Activated naive CD4-positive, alpha-beta T cell treated with anti-CD3 and anti-CD28 coated beads, Interleukin-2, amount 50 U/mL, for 24 hours (primary cell): ENCODE results near the gene TCEAL4.
"Not testable (repeated sequence)": the region's sequence is repeated elsewhere in the genome, so short reads cannot be mapped to it uniquely, and the experiment has no call there.

Experiments
- H3K27ac Mint-ChIP-seq: one replicate; pipeline ENCODE4 v1.8.0; 2021; ENCODE audit warnings: mild to moderate bottlenecking, mixed read lengths
- H3K27me3 Mint-ChIP-seq: one replicate; pipeline ENCODE4 v1.8.0; 2021; ENCODE audit warnings: mixed read lengths
- H3K36me3 Mint-ChIP-seq: one replicate; pipeline ENCODE4 v1.8.0; 2021; ENCODE audit warnings: mixed read lengths
- H3K4me1 Mint-ChIP-seq: one replicate; pipeline ENCODE4 v1.8.0; 2021; ENCODE audit warnings: mixed read lengths
- H3K4me3 Mint-ChIP-seq: one replicate; pipeline ENCODE4 v1.8.0; 2021; ENCODE audit warnings: mild to moderate bottlenecking, mixed read lengths
- H3K9me3 Mint-ChIP-seq: one replicate; pipeline ENCODE4 v1.8.0; 2021; ENCODE audit warnings: mixed read lengths

TCEAL4 gene

DNA sequence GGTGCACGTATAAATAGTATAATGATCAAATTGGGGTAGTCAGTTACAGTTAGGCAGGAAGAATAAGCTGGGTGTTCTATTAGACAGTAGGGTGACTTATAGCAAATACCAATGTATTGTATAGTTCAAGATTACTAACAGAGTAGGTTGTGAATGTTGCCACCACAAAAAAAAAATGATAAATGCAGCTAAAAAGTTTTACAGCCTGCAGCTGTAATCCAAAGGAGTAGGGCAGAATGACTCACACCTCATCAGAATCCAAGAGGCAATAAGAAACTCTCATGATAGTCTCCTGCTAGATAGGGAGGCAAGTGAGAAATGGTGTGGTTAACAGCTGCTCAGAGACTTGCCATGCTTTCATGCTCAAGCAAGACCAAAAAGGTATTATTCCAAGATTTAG lies 19.6 kb upstream of the TCEAL4 start:
- H3K36me3 Mint-ChIP-seq = no peaks in the 10 kb centered on the region
- H3K4me3 Mint-ChIP-seq = no peak overlapping the region
- no peaks in the 10 kb centered on the region for H3K4me1 Mint-ChIP-seq
- no peaks in the 10 kb centered on the region for H3K9me3 Mint-ChIP-seq
- H3K27ac Mint-ChIP-seq = no peak overlapping the region
- peaks cover 2% of the 10 kb centered on the region for H3K27me3 Mint-ChIP-seq

DNA sequence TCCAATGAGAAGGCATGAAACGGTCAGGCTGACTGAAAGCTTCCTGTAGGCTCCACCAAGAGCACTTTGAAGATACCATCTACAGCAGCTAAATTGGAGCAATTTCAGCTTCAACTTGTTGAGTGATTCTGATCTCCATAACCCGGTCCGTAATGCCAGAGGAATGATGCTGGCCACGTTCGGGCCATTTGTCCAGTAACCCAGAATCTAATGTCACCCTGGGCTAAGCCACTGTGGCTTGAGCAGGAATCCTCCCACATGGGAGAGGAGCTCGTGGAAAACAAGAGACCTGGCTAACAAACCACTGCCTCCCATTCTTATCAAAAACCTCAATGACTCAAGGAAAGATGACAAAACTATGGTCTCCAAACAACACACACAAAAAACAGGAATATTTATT lies 14.2 kb upstream of the TCEAL4 start:
- no peaks in the 10 kb centered on the region for H3K36me3 Mint-ChIP-seq
- H3K27ac Mint-ChIP-seq = no peak overlapping the region
- H3K27me3 Mint-ChIP-seq = no peaks in the 10 kb centered on the region
- no peaks in the 10 kb centered on the region for H3K4me1 Mint-ChIP-seq
- no peaks in the 10 kb centered on the region for H3K9me3 Mint-ChIP-seq
- H3K4me3 Mint-ChIP-seq = no peak overlapping the region

DNA sequence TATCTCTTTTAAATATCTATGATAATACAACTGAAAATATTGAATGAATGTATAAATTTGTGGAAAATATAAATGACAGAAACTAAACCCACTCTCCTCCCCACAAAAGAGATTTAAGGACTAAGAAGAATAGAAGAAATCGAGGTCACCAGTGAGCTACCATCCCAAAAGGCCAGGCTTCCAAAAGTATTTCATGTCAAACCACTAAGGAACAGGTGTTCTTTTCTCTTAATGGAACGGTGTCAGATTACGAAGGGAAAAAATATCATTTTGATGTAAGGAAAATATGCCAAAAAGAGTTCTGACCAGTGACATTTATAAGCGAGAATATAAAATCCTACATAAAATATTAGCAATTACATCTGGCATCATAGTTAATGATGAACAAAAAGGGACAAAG lies 13.6 kb upstream of the TCEAL4 start:
- no peak overlapping the region for H3K4me3 Mint-ChIP-seq
- no peaks in the 10 kb centered on the region for H3K9me3 Mint-ChIP-seq
- no peaks in the 10 kb centered on the region for H3K27me3 Mint-ChIP-seq
- no peaks in the 10 kb centered on the region for H3K36me3 Mint-ChIP-seq
- no peaks in the 10 kb centered on the region for H3K4me1 Mint-ChIP-seq
- no peak overlapping the region for H3K27ac Mint-ChIP-seq

DNA sequence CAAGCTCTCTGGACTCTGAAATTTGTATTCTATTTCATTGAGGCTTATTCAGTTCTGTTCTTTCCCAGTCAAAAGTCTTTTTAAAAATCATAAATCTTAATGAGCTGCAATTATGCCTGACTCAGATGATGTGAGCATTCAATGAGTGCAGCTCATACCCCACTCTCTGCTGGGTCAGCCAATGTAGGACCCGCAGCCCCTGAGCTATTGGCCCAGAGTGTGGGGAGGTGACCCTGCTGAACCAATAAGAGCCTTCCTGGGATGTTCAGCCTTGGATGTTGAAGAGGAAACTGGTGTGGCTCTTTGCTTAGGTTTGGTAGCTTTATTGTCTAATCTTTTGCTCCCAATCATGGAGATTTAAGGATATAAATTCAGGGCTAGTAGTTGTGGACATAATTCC lies 12.1 kb upstream of the TCEAL4 start:
- no peaks in the 10 kb centered on the region for H3K9me3 Mint-ChIP-seq
- no peaks in the 10 kb centered on the region for H3K4me1 Mint-ChIP-seq
- no peak overlapping the region for H3K27ac Mint-ChIP-seq
- H3K36me3 Mint-ChIP-seq = no peaks in the 10 kb centered on the region
- H3K27me3 Mint-ChIP-seq = no peaks in the 10 kb centered on the region
- no peak overlapping the region for H3K4me3 Mint-ChIP-seq

DNA sequence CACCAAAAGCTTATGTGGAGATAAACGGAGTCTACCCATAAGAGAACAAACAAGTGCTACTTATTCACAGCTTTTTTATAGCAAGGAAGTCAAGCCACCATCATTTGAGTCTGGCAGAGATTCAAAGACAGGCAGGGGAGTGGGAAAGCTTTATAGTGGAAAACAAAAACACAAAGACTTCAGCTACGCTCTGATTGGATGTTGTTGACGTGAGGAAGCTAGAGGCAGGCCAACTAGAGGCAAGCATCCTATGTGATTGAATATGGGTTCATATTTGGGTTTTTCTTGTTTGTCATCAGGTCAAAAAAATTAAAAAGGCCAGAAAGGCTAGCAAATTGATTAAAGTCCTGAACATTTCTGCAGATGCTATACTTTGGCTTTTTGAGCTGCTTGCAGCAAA lies 719 bp upstream of the TCEAL4 start:
- Mint-ChIP-seq H3K4me3 (peak overlapping the region; percentile 55), H3K9me3 (no peaks in the 10 kb centered on the region), H3K4me1 (peaks cover 10% of the 10 kb centered on the region), H3K27me3 (peaks cover 1% of the 10 kb centered on the region), H3K27ac (no peak overlapping the region), H3K36me3 (no peaks in the 10 kb centered on the region)

DNA sequence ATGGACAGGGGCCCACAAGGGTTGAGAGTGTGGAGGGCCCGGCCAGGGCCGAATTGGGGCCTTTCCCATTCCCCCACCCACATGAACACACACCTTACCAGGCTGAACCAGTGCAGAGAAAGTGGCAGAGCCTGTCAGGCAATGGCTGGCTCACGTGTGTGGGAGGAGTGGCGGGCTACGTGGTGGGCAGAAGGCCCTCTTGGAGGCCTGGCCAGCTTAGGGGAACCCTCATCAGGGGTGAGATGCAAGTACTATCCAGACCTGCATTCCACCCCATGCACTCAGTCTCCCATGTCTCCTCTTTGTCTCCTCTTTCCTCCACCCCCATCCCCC lies 965 bp downstream of the TCEAL4 start:
- H3K27me3 Mint-ChIP-seq = peaks cover 1% of the 10 kb centered on the region
- H3K27ac Mint-ChIP-seq = peak overlapping the region; percentile 46
- no peaks in the 10 kb centered on the region for H3K9me3 Mint-ChIP-seq
- peaks cover 10% of the 10 kb centered on the region for H3K4me1 Mint-ChIP-seq
- no peaks in the 10 kb centered on the region for H3K36me3 Mint-ChIP-seq
- H3K4me3 Mint-ChIP-seq = peak overlapping the region; percentile 86

DNA sequence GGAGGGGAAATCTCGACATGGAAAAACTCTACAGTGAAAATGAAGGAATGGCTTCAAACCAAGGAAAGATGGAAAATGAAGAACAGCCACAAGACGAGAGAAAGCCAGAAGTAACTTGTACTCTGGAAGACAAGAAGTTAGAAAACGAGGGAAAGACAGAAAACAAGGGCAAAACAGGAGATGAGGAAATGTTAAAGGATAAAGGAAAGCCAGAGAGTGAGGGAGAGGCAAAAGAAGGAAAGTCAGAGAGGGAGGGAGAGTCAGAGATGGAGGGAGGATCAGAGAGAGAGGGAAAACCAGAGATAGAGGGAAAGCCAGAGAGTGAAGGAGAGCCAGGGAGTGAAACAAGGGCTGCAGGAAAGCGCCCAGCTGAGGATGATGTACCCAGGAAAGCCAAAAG lies 1.3 kb downstream of the TCEAL4 start:
- H3K36me3 Mint-ChIP-seq = no peaks in the 10 kb centered on the region
- no peak overlapping the region for H3K4me3 Mint-ChIP-seq
- H3K9me3 Mint-ChIP-seq = no peaks in the 10 kb centered on the region

DNA sequence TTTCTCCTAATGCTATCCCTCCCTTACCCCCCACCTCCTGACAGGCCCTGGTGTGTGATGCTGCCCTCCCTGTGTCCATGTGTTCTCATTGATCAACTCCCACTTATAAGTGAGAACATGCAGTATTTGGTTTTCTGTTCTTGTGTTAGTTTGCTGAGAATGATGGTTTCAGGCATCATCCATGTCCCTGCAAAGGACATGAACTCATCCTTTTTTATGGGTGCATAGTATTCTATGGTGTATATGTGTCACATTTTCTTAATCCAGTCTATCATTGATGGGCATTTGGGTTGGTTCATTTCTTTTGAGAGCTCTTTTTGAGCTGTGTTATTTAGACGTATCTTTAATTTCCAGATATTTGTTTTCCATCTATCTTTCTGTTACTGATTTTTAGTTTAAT lies 7.0 kb downstream of the TCEAL4 start:
- H3K27me3 Mint-ChIP-seq, H3K36me3 Mint-ChIP-seq, H3K27ac Mint-ChIP-seq, H3K9me3 Mint-ChIP-seq, H3K4me1 Mint-ChIP-seq, H3K4me3 Mint-ChIP-seq: not testable (repeated sequence)

More for the DNA sequence above, 1.3 kb downstream of the TCEAL4 start:
- Mint-ChIP-seq H3K27ac (peak overlapping the region; percentile 46), H3K27me3 (peaks cover 1% of the 10 kb centered on the region), H3K4me1 (peaks cover 10% of the 10 kb centered on the region)

DNA sequence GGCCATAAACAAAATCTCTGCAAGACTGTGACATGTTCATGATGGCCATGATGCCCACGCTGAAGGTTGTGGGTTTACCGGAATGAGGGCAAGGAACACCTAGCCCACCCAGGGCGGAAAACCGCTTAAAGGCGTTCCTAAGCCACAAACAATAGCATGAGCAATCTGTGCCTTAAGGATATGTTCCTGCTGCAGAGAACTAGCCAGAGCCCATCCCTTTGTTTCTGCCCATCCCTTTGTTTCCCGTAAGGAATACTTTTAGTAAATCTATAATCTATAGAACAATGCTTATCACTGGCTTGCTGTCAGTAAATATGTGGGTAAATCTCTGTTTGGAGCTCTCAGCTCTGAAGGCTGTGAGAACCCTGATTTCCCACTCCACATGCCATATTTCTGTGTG lies 9.9 kb downstream of the TCEAL4 start:
- not testable (repeated sequence) for H3K36me3 Mint-ChIP-seq, H3K4me3 Mint-ChIP-seq, H3K9me3 Mint-ChIP-seq, H3K4me1 Mint-ChIP-seq, H3K27me3 Mint-ChIP-seq, H3K27ac Mint-ChIP-seq

DNA sequence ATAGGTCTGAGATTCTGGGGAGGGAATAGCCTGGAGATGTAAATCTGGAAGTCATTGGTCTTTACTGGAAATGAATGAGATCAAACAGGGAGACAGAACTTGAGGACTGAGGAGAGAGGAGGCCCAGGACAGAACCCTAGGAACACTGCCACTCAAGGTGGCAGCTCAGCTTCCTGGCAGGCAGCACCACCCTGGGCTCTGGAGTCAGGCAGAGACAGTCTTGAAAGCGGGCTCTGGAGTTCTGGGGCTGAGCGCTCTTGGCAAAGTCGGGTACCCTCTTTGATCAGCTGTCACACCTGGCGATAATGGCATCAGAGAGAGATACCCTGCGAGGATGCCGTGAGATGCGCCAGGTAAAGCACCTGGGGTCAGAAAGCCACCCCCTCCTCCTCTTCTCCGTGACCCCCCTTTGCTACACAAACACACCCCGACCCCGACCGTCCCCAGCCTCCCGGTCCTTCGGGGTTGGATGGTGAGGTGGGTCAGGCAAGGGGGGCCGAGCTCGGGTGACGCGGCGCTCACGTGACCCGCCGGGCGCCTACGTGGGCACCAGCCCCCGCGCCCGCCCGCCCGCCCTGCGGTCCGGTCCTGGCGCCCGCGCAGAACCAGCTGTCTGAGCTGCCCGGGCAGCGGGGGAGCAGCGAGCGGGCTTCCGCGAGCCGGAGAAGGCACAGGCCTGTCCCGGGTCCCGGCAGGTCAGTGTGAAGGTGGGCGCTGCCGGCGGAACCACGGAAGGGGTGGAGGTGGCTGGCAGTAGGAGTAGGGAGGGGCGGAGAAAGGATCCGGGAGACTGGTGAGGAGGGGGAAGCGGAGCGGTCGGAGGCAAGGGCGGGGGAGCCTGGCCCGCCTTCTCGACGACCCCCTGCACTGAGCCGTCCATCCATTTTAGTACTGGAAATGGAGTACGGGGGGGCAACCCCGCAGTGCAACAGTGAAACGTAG lies 22.3 kb downstream of the TCEAL4 start, which contains the start of gene TCEAL3:
TSS of gene TCEAL3 (plus strand) at position 600 of the 942 bp plus-strand sequence. CDS start 1,102 bp downstream, outside the sequence.
- peak within 1 kb of the TSS; percentile 72 for H3K27ac Mint-ChIP-seq
- H3K36me3 Mint-ChIP-seq = no peaks in the 10 kb centered on the region
- H3K4me3 Mint-ChIP-seq = peak within 1 kb of the TSS; percentile 87
- H3K27me3 Mint-ChIP-seq = no peaks in the 10 kb centered on the region
- peaks cover 14% of the 10 kb centered on the region for H3K4me1 Mint-ChIP-seq
- H3K9me3 Mint-ChIP-seq = no peaks in the 10 kb centered on the region

DNA sequence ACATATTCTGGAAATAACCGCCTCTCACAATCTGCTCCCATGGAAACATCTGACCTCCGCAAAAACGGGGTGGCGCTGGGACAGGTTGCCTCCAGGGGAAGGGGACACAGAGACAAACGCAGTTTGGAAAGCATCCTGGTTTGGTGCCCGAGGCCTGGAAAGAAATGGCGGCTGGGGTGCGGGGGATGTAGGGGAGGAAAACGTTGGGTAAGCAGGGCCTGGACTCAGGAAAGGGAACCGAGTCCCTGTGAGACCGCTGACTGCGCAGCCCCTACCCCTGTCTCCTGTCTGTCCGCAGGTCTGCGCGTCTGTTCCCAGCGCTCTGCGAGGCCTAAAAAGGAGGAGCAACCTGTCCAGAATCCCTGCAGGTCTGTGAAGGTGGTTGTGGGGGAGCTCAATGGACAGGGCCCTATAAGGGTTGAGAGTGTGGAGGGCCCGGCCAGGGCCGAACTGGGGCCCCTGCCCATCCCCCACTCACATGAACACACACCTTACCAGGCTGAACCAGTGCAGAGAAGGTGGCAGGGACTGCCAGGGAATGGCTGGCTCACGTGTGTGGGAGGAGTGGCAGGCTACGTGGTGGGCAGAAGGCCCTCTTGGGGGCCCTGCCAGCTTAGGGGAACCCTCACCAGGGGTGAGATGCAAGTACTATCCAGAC lies 23.1 kb downstream of the TCEAL4 start:
- peak overlapping the region; percentile 41 for H3K27ac Mint-ChIP-seq
- H3K36me3 Mint-ChIP-seq = no peaks in the 10 kb centered on the region
- H3K9me3 Mint-ChIP-seq = no peaks in the 10 kb centered on the region
- H3K4me3 Mint-ChIP-seq = peak overlapping the region; percentile 70
- H3K4me1 Mint-ChIP-seq = peaks cover 14% of the 10 kb centered on the region
- no peaks in the 10 kb centered on the region for H3K27me3 Mint-ChIP-seq

DNA sequence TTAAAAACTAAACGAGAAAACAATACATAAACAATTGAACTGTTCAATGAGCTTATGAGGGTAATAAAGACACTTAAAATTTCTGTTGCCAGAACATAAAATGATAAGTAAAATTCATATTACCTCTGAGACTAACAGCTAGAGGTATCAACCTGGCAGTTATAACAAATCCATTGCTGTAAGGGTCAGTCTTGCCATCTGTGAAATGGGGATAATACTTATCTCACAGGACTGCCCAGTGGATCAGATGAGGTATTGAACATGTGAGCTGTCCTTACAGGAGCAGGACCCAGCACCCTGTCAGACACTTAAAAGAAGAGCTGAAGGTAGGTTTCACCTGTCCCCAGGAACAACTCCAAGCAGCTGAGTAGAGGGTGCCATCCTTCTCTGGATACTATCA lies 25.0 kb downstream of the TCEAL4 start:
- H3K9me3 Mint-ChIP-seq = no peaks in the 10 kb centered on the region
- no peaks in the 10 kb centered on the region for H3K27me3 Mint-ChIP-seq
- H3K4me1 Mint-ChIP-seq = peaks cover 14% of the 10 kb centered on the region
- H3K36me3 Mint-ChIP-seq = no peaks in the 10 kb centered on the region
- no peak overlapping the region for H3K27ac Mint-ChIP-seq
- no peak overlapping the region for H3K4me3 Mint-ChIP-seq

DNA sequence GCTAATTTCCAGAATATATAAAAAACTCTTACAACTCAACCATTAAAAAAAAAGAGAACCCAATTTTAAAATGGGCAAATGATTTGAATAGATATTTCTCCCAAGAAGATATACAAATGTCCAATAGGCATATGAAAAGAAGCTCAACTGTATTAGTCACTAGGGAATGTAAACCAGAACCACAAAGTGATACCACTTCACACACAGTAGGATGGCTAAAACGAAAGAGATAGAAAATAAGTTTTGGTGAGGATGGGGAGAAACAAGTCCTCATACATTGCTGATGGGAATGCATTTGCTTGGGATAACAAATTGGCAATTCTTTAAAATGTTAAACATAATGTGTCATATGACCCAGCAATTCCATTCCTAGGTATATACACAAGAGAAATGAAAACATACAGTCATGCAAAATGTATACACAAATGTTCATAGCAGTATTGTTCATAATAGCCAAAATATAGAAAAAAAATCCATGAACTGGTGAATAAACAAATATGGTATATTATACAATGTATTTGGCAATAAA lies 28.1 kb downstream of the TCEAL4 start:
- no peaks in the 10 kb centered on the region for H3K27me3 Mint-ChIP-seq
- no peak overlapping the region for H3K27ac Mint-ChIP-seq
- H3K4me3 Mint-ChIP-seq = no peak overlapping the region
- peaks cover 4% of the 10 kb centered on the region for H3K36me3 Mint-ChIP-seq
- no peaks in the 10 kb centered on the region for H3K9me3 Mint-ChIP-seq
- H3K4me1 Mint-ChIP-seq = peaks cover 7% of the 10 kb centered on the region

DNA sequence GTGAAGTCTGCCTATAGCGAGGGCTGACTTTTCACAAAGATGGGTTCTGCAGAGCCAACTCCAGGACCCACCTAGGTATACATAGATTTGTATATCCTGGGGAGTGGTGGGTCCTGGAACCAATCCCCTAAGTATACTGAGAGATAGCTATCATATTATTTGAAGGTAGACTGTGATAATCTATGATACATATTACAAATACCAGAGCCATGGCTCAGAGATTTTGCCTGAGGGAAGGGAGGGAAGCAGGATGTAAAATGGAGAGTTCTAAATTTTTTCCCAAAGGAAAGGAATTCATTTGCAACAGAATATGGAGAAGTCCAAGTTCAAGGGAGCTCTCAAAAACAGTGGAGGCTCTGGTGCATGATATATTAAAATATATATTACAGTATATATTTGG lies 29.7 kb downstream of the TCEAL4 start:
- Mint-ChIP-seq H3K9me3 (no peaks in the 10 kb centered on the region), H3K36me3 (peaks cover 4% of the 10 kb centered on the region), H3K27ac (no peak overlapping the region), H3K4me1 (no peaks in the 10 kb centered on the region), H3K27me3 (no peaks in the 10 kb centered on the region), H3K4me3 (no peak overlapping the region)

DNA sequence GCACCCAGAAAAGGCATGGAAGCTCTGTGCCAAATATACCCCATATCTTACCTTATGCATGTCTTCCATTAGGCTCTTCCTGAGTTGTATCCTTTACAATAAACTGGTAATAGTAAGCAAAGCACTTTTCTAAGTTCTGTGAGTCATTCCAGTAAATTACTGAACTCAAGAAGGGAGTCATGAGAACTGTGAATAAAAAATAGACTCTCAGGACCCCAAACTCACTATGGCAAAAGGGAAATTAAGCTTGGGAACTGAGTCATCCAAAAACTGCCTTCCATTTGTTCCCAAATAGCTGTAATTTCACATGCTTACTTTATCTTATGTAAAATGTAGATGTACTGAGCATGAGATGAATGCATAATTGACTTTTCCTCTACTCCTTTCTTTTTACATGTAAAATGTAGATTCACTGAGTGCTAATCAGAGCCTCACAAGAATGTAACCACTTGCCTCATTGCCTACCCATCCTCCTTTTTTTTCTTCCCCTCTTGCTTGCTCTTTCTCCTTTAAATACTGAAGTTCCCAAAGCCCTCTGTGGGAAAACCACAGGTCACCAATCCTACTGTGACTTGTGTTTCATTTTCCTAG lies 30.6 kb downstream of the TCEAL4 start:
- H3K27me3 Mint-ChIP-seq = no peaks in the 10 kb centered on the region
- H3K4me1 Mint-ChIP-seq = no peaks in the 10 kb centered on the region
- no peaks in the 10 kb centered on the region for H3K9me3 Mint-ChIP-seq
- H3K4me3 Mint-ChIP-seq = no peak overlapping the region
- no peak overlapping the region for H3K27ac Mint-ChIP-seq
- H3K36me3 Mint-ChIP-seq = peaks cover 4% of the 10 kb centered on the region

DNA sequence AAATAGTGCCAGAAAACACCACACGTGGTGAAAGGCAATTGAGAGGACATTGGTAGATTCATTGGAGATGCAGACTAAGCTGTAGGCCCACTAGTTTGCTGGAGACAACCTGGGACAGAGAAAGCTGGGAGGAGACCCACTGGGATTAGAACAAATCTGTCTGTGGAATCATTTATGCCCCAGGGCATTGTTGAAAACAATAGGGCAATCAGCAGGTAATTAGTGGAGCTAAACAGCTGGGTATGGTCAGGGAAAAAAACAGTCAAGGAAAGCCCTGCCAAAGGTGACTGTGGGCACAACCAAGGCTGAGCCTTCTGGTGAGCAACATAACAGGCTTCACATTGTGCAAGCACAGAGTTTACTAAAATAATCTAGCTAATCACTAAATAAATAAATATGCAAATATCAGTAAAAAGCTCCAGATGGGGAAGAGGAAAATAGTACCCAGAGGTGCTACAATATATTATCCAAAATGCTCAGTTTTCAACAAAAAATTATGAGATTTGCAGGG lies 31.4 kb downstream of the TCEAL4 start:
- no peaks in the 10 kb centered on the region for H3K4me1 Mint-ChIP-seq
- peaks cover 4% of the 10 kb centered on the region for H3K36me3 Mint-ChIP-seq
- H3K4me3 Mint-ChIP-seq = no peak overlapping the region

More for the DNA sequence above, 31.4 kb downstream of the TCEAL4 start:
- no peaks in the 10 kb centered on the region for H3K9me3 Mint-ChIP-seq
- H3K27me3 Mint-ChIP-seq = no peaks in the 10 kb centered on the region
- no peak overlapping the region for H3K27ac Mint-ChIP-seq
